SIG-M5 treated with dmso at 0.1 percent for 504 hours (cell line): ENCODE data around the gene ZNG1A.
"Not testable (repeated sequence)": the region's sequence is repeated elsewhere in the genome, so short reads cannot be mapped to it uniquely, and the experiment has no call there.

Experiments
- DNase-seq: peaks from one replicate; lab custom pipeline; 2025; ENCODE audit not compliant: unreplicated experiment; lab: John Stamatoyannopoulos, UW

Gene ZNG1A

DNA sequence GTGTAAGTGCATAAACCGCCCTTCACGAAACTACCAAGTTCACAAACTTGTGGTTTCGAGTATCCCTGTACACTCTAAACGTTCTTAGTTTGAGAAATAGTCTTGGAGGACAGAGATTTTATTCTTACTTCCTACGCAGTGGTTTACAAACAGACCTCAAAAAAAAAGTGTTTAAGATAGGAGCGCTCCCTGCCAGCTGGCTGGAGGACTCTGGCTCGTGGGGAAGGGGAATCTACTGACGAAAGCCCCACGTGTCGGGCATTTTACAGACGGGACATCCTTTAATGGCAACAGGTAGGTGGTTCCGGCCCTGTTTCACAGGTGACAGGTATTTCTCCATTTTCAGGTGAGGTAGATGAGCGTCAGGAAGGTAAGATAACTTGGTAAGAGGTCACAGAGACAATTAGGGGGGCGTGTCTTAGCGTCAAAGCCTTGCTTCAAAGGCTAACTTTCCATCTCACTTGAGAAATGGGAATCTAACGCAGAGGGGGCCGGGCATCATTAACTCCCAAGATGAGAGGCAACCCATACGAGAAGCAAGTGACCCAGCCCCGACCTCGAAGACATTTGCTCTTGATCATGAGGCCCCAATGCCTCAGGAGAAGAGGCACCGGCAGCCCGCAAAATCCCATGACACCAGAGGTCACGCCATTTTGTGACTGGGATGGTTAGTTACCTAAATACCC lies 573 bp downstream of the ZNG1A start:
- DNase-seq, result not testable (repeated sequence)

DNA sequence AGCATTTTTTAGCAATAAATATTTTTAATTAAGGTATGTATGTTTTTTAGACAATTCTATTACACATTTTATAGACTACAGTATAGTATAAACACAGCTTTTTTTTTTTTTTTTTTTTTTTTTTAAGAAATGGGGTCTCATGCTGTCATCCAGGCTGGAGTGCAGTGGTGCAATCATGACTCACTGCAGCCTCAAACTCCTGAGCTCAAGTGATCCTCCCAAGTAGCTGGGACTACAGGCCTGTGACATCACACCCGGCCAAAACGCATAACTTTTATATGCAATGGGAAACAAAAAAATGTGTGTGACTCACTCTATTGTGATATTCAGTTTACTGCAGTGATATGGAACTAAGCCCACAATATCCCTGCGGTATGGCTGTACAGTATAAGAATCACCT lies 9.1 kb downstream of the ZNG1A start:
- not testable (repeated sequence) for DNase-seq

DNA sequence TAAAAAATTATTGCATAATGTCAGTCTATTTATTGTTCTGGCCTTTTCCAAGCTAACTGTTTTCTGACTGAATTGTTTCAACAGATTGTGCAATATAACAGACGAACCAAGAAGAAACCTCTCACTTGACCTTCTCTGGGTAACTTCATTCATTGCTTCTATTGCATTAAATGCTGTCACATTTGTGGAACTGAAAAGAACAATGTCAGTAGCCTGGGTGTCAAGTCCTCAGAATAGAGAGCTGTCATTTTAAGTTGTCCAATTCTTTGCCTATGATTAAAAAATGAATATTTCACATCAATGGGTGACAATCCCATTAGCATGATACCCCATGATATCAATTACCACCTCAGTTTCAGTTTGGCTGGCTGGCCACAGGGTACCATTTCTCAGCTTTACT lies 19.0 kb downstream of the ZNG1A start:
- peak; percentile 32 for DNase-seq

DNA sequence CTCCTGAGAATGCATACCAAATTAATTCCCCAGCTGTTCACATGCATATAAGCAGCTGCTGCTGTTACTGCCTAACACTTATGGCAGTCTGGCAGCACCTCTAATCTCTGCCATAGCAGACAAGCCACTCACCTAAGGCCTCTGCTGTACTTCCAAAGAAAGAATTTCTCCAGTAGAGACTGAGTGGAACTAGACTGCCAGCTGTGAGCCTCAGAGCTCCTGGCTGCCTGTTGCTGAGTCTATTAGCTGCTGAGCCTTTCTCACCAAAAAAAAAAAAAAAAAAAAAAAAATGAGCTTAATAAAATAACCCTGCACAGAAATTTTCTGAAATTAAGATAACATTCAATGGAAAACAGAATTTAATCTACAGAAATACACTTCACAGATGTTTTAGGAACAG lies 27.7 kb downstream of the ZNG1A start:
- not testable (repeated sequence) for DNase-seq

DNA sequence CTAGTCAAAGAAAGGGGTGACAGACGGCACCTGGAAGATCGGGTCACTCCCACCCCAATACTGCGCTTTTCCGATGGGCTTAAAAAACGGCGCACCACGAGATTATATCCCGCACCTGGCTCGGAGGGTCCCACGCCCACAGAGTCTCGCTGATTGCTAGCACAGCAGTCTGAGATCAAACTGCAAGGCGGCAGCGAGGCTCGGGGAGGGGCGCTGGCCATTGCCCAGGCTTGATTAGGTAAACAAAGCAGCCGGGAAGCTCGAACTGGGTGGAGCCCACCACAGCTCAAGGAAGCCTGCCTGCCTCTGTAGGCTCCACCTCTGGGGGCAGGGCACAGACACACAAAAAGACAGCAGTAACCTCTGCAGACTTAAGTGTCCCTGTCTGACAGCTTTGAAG lies 39.0 kb downstream of the ZNG1A start:
- not testable (repeated sequence) for DNase-seq

DNA sequence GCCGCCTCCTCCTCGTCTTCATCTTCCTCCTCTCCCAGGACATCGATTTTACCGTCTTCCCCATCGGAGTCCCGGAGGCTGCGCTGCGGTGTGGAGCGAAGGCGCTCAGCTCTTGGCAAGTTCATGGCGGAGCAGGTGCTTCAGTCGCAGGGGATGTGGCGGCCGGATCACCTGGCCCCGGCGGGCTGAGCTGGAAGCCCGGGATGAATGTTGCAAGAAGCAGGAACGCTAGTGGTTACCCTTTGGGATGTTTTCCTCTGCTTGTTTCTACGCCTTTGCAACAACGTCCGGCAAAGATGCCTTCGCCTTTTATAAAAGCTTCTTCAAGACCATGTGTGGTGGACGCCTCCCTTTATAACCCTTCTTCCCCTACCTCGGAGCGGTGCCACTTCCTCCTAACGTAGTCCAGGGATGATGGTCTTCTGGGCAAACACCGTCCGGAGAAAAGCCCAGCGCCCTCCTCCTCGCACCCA lies 60.8 kb downstream of the ZNG1A start, which contains the start of gene FOXD4:
TSS of gene FOXD4 (minus strand) at position 423 of the 473 bp plus-strand sequence. CDS start at position 125, 298 bp downstream.
- not testable (repeated sequence) for DNase-seq

DNA sequence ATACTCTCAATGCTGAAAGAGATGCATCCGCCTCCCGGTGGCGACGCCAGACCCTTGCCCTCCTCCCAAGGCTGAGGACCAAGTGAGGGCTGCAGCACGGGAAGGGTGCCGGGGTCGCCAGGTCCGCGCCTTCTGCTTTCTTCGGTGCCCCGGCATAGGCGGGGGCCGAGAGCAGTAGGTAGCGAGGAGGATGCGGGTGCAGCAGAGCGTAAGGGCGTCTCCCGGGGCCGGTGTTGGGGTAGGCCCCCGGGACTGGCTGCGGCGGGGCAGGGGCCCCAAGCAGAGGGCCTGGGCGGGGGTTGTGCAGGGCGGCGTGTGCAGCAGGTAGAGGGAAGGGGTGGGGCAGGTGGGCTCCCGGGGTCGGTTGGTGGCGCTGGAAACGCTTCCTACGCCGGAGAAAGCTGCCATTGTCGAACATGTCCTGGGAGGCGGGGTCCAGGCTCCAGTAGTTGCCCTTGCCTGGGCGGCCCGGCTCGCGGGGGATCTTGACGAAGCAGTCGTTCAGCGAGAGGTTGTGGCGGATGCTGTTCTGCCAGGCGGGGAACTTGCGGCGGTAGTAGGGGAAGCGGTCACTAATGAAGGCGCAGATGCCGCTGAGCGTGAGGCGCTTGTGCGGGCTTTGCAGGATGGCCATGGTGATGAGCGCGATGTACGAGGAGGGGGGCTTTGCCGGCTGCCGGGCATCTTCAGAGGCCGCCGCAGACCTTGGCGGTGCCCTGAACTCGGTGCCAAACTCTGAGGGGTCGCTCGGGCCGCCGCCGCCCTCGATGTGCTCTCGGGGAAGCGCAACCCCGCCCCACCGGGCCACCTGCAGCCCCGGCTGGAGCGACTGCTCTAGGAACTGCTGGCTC lies 61.5 kb downstream of the ZNG1A start:
- not testable (repeated sequence) for DNase-seq

DNA sequence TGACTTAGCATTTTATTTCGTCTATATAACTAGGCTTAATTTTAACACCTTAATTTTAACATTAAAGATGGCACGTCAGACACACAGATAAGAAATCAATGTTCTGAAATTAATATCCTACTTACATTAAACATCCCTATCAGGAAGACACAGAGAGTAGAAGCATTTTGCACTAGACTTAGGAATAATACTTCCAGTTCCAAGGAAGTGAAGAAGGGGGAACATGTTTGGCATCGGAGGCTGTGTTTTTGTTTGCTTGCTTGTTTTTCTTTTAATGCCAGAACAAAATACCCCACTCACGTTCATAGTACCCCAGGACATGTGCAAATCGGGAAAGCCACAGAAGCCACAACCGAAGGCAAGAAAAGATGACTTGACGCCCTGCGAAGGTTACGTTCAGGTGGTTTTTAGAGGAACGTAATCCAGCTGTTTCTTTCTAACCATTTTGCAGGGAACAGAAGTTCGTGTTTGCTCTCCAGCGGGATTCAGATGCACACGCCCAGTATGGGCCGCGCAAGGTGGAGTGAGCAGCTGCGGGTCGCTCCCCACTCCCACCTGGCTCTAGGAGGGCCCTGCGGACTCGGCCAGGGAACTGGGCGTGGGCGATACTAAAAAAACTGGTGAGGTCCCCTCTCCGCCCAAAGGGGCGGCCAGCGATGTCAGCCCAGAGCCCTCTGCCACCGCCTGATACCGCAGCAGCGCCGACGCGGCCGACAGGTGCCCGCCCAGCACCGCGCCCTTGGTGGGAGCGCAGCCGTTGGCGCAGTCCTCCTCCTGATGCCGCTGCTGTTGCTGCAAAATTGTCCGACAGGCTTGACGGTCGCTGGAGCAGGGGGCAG lies 62.4 kb downstream of the ZNG1A start:
- not testable (repeated sequence) for DNase-seq

DNA sequence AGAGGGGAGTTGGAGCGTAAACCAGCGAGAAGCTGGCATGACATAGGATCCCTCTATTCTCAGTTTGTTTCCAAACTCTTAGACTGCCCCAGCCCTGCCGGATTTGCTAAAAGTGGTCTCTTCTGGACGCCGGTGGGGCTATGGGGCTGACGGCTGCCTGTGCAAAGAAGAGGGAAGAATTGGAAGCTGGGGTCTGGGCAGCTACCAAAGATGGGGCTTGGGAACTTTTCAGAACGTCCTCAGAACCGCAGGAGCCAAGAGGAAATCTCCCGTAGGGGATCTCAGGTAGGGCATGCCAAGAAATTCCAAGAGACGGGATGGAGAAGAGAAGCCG lies 63.8 kb downstream of the ZNG1A start:
- not testable (repeated sequence) for DNase-seq

DNA sequence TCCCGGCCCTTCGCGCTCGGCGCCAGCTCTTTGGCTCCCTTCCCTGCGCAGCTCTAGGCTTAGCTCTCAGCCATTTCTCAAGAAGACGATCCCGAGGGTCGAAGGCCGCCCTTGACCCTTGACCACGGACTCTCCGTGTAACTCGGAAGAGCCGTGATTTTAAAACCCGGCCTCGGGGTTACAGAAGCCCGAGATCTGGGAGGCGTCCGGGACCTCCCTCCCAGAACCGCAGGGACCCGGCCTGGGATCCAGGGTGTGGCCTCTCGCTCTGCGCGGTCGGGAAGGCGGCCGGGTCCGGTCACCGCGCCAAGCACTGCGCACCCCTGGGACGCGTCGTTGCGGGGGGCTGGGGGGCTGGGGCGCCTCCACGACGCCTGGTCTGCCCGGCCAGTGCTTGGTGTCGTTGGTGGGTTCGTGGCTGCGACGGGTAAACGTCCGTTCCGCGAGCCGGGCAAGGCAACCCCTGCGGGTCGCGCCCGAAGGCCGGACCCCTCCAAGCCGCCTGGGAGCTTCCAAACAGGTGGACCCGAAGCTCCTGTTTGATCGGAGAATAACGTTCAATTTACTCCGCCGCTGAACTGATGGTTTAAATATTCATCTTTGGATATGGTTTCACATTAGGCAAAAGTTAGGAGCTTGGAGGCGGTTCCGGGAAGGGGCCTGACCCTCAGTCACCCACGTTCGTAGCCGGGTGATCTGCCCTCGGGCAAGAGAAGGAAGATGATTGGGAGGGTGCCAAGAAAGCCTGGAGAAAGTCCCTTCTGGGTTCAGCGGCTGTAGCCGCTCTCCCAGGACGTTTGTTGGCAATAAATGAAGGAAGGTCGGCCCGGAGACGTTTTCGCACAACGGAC lies 64.4 kb downstream of the ZNG1A start:
- not testable (repeated sequence) for DNase-seq

DNA sequence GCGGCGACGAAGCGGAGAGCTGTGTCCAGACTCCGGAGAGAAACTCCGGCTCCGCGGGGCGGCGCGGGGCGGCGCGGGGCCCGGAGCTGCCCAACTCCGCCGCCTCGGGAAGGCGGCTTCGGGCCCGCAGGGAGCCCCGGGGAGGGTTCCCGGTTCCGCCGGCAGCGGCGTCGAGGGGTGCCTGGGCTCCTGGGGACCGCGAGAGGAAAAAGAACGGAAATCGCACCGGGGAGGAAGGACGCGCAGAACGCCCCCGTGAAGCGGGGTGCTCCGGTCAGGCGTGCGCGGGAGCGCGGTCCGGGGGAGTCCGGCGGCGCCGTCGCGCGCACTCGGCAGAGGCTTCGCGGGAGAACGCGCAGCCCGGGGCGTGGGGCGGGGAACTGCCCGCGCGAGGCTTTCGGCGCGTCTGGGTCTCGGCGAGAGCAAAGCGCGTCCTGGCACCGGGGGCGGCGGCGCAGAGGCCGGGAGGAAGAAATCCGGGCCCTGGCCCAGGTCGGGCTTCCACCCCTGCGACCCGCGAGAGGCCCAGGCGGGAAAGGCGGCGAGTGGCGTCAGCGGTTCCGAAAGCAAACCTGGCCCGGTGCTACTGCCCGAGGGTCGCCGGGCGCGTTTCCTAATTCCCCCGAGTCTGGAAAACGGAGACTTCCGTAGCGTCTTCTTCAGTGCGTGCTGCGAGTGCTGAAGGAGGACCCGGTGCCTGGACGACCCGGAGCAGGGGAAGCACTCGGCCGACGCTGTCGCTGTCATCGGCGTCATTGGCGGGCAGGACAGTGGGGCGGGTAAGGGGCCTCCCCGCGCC lies 65.2 kb downstream of the ZNG1A start:
- DNase-seq, result not testable (repeated sequence)

DNA sequence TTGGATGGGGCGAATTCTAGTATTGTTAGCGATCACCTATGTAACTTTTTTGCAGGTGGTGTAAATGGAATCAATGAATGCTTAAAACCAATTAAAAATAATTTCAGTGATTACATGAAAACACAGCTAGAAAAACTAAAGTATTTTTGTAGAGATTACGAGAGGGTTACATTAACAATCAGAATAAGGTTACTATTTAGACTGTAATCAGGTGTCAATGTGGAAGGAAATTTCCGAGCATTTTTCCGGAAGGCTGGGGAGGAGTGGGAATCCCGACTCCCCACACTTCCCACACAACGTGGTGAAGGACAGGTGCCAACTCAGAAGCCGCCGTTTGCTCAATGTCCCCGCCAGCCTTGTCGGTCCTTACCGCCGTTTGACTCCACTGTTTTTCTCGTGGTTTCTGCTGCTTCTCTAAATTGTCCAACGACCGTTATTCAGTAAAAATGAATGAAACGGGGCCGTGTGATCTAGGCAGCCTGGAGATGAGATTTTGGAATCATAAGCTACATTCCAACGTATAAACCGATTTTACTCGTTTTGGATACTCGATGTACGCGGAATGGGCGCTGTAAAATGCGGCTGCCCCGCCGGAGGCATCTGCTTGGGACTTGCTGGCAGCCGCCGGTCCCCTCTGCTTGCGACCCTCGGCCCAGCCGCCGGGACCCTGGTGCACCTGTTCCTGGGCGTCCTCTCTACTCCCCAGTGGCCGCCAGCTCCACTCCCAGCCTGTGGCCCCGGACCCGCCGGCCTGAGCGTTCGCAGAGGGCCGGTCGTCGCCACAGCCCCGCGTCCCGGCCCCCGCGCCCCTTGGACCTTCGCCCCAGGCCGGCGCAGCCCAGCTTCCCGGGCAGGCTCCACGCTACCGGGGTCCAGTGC lies 66.0 kb downstream of the ZNG1A start:
- DNase-seq, result not testable (repeated sequence)

DNA sequence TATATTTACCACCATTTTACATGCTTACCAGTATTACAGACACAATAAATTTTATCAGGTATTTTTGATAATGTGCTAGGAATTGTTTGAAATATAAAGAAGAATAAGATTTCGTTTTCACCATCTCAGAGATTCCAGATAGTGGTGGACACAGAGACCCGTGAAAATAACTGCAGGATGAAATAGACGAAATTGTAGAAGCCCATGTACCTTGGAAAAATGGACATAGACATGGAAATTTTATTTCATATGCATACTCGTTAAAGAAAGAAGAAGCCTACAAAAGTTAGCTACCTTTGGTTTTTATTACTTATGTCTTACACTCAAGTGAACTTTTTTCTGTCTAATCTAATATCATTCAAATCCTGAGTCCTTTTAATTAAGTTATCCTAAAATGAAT lies 68.2 kb downstream of the ZNG1A start:
- DNase-seq, result not testable (repeated sequence)

DNA sequence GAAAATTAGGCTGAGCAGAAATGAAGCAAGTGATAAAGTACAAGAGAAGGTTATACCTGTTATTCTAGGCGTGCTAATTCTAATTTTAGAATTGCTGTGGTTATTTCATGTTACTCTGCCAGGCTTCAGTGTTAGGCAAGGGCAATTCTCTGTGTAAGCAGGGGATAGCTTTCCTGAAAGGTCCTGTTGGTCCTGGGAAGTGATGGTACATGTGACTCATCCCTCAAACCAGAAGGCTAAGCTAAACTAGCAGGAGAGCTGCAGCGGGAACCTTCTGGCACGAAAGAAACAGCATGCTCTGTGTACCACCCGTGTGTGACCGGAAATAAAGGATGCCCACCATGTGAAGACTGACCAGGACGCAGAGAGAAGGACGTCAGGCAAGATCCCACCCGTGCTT lies 69.3 kb downstream of the ZNG1A start:
- DNase-seq, result not testable (repeated sequence)

DNA sequence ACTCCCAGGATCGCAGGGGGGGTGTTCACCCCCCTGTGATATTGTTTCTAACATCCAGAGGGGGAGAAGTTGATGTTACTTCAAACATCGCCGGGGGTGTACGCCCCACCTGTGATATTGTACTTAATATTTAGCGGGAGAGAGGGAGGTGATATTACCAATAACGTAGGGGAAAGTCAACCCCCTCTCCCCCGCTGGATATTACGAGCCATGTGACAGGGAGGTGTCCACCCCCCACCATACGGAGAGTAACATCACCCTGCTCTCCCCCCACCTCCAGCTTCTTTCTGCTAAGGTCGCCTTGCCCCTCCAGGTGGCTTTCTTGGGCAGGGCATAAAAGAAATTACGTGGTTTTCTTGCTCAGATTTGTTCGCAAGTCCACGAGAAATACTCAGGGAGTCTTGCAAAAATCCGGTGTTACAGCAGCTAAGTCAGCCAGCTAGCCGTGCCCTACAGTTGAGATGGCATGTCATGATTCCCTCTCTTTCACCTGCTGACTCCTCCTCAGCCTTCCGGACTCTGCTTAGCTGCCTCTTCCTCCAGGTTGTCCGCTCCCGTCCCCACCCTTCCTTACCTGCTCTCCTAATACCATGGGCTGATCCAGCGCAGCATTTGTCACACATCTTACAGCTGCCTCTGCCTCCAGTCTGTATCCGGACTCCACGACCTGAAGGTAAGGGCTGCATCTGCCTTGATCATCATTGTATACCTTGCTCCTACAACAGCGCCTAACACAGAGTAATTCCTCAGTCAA lies 69.9 kb downstream of the ZNG1A start:
- not testable (repeated sequence) for DNase-seq

DNA sequence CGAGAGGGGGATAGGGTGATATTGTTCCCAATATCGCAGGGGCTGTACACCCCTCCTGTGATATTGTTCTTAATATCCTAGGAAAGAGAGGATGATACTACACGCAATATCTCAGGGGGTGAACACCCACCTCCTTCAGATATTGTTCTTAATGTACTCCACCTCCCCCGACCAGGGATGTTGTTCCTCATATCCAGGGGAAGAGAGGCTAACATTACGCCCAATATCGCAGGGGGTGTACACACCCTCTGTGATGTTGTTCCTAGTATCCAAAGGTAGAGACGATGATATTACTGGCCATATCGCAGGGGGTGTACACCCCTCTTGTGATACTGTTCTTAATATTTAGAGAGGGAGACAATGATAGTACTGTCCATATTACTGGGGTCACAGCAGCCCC lies 72.9 kb downstream of the ZNG1A start:
- not testable (repeated sequence) for DNase-seq

DNA sequence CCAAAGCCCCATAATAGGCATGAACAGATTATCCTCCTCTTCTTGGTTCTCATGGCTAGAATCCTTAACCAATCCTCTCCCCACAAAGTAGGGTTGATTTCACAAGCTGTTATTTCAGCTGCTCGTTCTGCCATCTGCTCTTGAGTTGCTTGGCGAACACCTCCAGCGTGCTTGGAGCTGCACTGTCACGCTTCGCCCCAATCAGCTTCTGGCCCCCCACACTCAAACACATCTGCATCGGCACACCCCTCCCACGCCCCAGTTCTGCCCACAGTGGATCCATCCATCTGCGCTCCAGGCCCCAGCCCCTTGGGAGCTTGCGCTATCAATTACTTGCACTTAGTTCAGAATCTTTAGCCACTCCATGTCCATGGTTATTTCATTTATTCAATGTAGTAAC lies 78.4 kb downstream of the ZNG1A start:
- DNase-seq, result not testable (repeated sequence)

DNA sequence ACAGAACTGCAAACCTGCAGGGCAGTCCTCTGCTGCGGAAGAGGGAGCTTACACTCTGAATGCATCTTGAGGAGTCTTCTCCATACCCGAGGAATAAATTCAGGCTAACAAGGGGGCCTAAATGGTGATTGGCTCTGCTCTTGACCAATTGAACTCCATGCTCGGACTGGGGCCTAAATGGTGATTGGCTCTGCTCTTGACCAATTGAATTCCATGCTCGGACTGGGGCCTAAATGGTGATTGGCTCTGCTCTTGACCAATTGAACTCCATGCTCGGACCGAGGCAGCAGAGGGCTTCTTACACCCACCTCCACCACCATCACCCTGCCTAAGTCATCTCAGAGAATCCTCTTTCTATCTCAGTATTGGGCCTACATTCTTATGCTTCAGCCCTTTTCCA lies 79.0 kb downstream of the ZNG1A start:
- DNase-seq, result not testable (repeated sequence)
